Measurements from ENCODE around the gene KCNJ9. TPM values are rescaled to one million over a fixed set of nuclear protein-coding genes. Genes with fewer than 3 reads are reported as not detected.
A peak's percentile ranks its signal among the peaks of the same experiment; 100 is the strongest.

The KCNJ9 gene
- total and polyA plus RNA-seq, 2 of the 13 experiments (the other 11 are each of a cell fraction or from before 2014, with no cell fraction given), result not detected

DNA sequence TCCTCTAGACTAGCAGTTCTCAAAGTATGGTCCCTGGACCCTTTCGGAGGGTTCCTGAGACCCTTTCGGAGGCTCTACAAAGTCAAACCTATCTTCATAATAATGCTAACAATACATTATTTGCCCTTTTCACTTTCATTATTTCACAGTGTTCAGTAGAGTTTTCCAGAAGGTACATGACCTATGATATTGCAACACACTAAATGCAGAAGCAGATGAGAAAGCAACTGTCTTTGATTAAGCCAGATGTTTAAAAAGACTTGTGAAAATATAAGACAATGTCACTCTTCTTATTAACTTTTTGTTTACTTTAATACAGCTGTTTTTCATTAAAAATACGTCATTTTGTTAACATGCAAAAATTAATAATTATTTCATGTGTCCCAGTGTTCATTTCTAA is 17.2 kb upstream of the KCNJ9 start:
- ChIA-PET POLR2A (interaction anchor here (3.0 kb wide), 1 partner anchor 10 kb away, joined by 15 read pairs; no protein-coding TSS in a partner anchor), CTCF (ENCODE audit: low intra/inter-chr PET ratio, low total read pairs) (no interaction called here)
- H3K4me2 ChIP-seq (ENCODE audit: low read depth, low read length), result no peak overlapping the region
- H3K4me1 ChIP-seq (ENCODE audit: insufficient read depth, low read length), result peaks cover 86% of the 10 kb centered on the region
- intact Hi-C loops (cut with micrococcal nuclease; ENCODE audit: unreplicated experiment), result no loop called here
- no peak overlapping the region for H3K9ac ChIP-seq (ENCODE audit: insufficient read depth, low read depth, low read length)
- no peaks in the 10 kb centered on the region for H3K36me3 ChIP-seq (replicated peaks in 1 of 2; ENCODE audit: control insufficient read depth in 1 of 2, insufficient read depth in 2 of 2, low read length in 2 of 2)
- no peaks in the 10 kb centered on the region for H4K20me1 ChIP-seq (ENCODE audit: insufficient read depth, low read length)
- ATAC-seq, result no peak
- in situ Hi-C loops (cut with HindIII; ENCODE audit: extremely low pct_ligation_motif_present, low pct_unique_long_range_greater_than_20kb), result no loop called here
- WGBS (ENCODE audit: low lambda C conversion rate), result 95% methylated on average over 3 of the region's 3 CpGs
- H2AFZ ChIP-seq (ENCODE audit: low read length), result no peak overlapping the region
- no peak for DNase-seq (ENCODE audit: low spot score)
- no TSS peak for BruUV-seq (replicated peaks)
- no peak overlapping the region for H3K4me3 ChIP-seq (replicated peaks in 1 of 3; ENCODE audit: insufficient read depth in 1 of 3, low read depth in 2 of 3, low read length in 3 of 3)
- no peaks in the 10 kb centered on the region for H3K79me2 ChIP-seq (ENCODE audit: insufficient read depth, low read length)
- H3K27ac ChIP-seq (ENCODE audit: extremely low read length, insufficient read depth, low read length), result no peak overlapping the region
- no peak for FAIRE-seq
- no peaks in the 10 kb centered on the region for H3K27me3 ChIP-seq (ENCODE audit: control insufficient read depth in 1 of 2, insufficient read depth in 2 of 2, low read length in 2 of 2)
- TF ChIP-seq CEBPG (CRISPR knock-in tag; IDR thresholded peaks at IDR 0.05) (no peak), CEBPB (IDR thresholded peaks at IDR 0.05; ENCODE audit: borderline replicate concordance, low read depth, low read length) (peak; percentile 53), MLLT10 (CRISPR knock-in tag; IDR thresholded peaks at IDR 0.05) (no peak)
- no peaks in the 10 kb centered on the region for H3K9me3 ChIP-seq (ENCODE audit: low read length)

DNA sequence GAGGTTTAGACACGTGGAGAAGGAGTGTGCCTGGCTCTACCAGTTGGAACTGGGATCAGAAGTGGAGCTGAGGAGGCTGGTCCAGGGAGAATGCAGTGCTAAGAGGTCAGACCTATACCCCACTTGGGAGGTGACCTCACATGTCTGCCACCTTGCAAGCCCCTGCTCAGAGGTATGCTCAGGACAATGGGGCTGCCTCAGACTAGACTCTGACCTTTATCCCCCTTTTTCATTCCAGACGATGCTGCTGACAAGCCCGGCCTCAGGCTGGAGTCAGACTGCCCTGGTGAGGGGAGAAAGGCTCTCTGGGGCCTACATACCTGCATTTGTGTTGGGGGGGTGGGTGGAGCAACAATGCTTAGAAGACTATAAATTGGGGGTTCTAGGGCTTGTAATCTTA is 16.6 kb upstream of the KCNJ9 start:
- 5% methylated on average over 3 of the region's 3 CpGs for WGBS (ENCODE audit: low lambda C conversion rate)
- Histone ChIP-seq H3K27me3 (ENCODE audit: control insufficient read depth in 1 of 2, insufficient read depth in 2 of 2, low read length in 2 of 2) (no peaks in the 10 kb centered on the region), H3K4me2 (ENCODE audit: low read depth, low read length) (peak overlapping the region; percentile 1; the same call in 1 of the 2 replicates), H3K9me3 (ENCODE audit: low read length) (no peaks in the 10 kb centered on the region), H3K27ac (ENCODE audit: extremely low read length, insufficient read depth, low read length) (no peak overlapping the region), H3K9ac (ENCODE audit: insufficient read depth, low read depth, low read length) (no peak overlapping the region), H3K79me2 (ENCODE audit: insufficient read depth, low read length) (peaks cover 3% of the 10 kb centered on the region), H3K4me1 (ENCODE audit: insufficient read depth, low read length) (peaks cover 92% of the 10 kb centered on the region), H3K4me3 (replicated peaks in 1 of 3; ENCODE audit: insufficient read depth in 1 of 3, low read depth in 2 of 3, low read length in 3 of 3) (no peak overlapping the region), H4K20me1 (ENCODE audit: insufficient read depth, low read length) (no peaks in the 10 kb centered on the region), H3K36me3 (replicated peaks in 1 of 2; ENCODE audit: control insufficient read depth in 1 of 2, insufficient read depth in 2 of 2, low read length in 2 of 2) (no peaks in the 10 kb centered on the region), H2AFZ (ENCODE audit: low read length) (no peak overlapping the region)
- no TSS peak for BruUV-seq (replicated peaks)
- in situ Hi-C loops (cut with HindIII; ENCODE audit: extremely low pct_ligation_motif_present, low pct_unique_long_range_greater_than_20kb) (no loop called here), intact Hi-C loops (cut with micrococcal nuclease; ENCODE audit: unreplicated experiment) (no loop called here)
- peak; percentile 55 for ATAC-seq
- peak; percentile 8 for FAIRE-seq
- no peak for DNase-seq (ENCODE audit: low spot score)
- ChIA-PET CTCF (ENCODE audit: low intra/inter-chr PET ratio, low total read pairs) (no interaction called here), POLR2A (interaction anchor here (3.0 kb wide), 1 partner anchor 11 kb away, joined by 15 read pairs; no protein-coding TSS in a partner anchor)
- no peak for TF ChIP-seq WIZ (CRISPR knock-in tag; IDR thresholded peaks at IDR 0.05)
- TF ChIP-seq, protein P1, sequence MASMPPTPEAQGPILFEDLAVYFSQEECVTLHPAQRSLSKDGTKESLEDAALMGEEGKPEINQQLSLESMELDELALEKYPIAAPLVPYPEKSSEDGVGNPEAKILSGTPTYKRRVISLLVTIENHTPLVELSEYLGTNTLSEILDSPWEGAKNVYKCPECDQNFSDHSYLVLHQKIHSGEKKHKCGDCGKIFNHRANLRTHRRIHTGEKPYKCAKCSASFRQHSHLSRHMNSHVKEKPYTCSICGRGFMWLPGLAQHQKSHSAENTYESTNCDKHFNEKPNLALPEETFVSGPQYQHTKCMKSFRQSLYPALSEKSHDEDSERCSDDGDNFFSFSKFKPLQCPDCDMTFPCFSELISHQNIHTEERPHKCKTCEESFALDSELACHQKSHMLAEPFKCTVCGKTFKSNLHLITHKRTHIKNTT (CRISPR knock-in tag; IDR thresholded peaks at IDR 0.05), result no peak
- no peak for TF ChIP-seq POLR2A (IDR thresholded peaks at IDR 0.05; ENCODE audit: insufficient read depth in 1 of 2, low read depth in 2 of 2, low read length in 2 of 2)
- TF ChIP-seq ZNF746 (CRISPR knock-in tag; IDR thresholded peaks at IDR 0.05), result no peak
- TF ChIP-seq POLR2AphosphoS2 (IDR thresholded peaks at IDR 0.05; ENCODE audit: low read depth, low read length), result no peak
- TF ChIP-seq, protein P2, sequence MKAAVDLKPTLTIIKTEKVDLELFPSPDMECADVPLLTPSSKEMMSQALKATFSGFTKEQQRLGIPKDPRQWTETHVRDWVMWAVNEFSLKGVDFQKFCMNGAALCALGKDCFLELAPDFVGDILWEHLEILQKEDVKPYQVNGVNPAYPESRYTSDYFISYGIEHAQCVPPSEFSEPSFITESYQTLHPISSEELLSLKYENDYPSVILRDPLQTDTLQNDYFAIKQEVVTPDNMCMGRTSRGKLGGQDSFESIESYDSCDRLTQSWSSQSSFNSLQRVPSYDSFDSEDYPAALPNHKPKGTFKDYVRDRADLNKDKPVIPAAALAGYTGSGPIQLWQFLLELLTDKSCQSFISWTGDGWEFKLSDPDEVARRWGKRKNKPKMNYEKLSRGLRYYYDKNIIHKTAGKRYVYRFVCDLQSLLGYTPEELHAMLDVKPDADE (CRISPR knock-in tag; IDR thresholded peaks at IDR 0.05), result no peak
- TF ChIP-seq DR1 (CRISPR knock-in tag; IDR thresholded peaks at IDR 0.05), result no peak
- no peak for TF ChIP-seq TOE1 (CRISPR knock-in tag; IDR thresholded peaks at IDR 0.05)
- TF ChIP-seq ZSCAN25 (CRISPR knock-in tag; IDR thresholded peaks at IDR 0.05), result no peak
- no peak for TF ChIP-seq TEAD2 (CRISPR knock-in tag; IDR thresholded peaks at IDR 0.05)
- no peak for TF ChIP-seq BRCA1 (CRISPR knock-in tag; IDR thresholded peaks at IDR 0.05)
- no peak for TF ChIP-seq NR2F6 (IDR thresholded peaks at IDR 0.05)
- 0 out of 2 replicates have a peak, but pooled peaks have one; percentile 16 for TF ChIP-seq NR2F6 (CRISPR knock-in tag; IDR thresholded peaks at IDR 0.05)
- TF ChIP-seq, protein P3, sequence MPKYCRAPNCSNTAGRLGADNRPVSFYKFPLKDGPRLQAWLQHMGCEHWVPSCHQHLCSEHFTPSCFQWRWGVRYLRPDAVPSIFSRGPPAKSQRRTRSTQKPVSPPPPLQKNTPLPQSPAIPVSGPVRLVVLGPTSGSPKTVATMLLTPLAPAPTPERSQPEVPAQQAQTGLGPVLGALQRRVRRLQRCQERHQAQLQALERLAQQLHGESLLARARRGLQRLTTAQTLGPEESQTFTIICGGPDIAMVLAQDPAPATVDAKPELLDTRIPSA (CRISPR knock-in tag; IDR thresholded peaks at IDR 0.05; ENCODE audit: borderline replicate concordance), result no peak
- TF ChIP-seq HNF4A (CRISPR knock-in tag; IDR thresholded peaks at IDR 0.05), result peak; percentile 50
- TF ChIP-seq RFXANK (CRISPR knock-in tag; IDR thresholded peaks at IDR 0.05), result no peak
- no peak for TF ChIP-seq JUN (CRISPR knock-in tag; IDR thresholded peaks at IDR 0.05)
